Nucleus accumbens (tissue), 56 donors: ENCODE data around the gene STAP2.

Source experiments
- DNase-seq, 56 donors: peaks; one replicate each; lab custom pipeline; 2025; lab: John Stamatoyannopoulos, UW

STAP2 gene

GRCh38 chr19:4328991-4329681, 9.5 kb downstream of the STAP2 start:
- peak in 2 of 56 donors; percentile 4 to 7 for DNase-seq

GRCh38 chr19:4328243-4328990, 10.2 kb downstream of the STAP2 start:
- peak; percentile 39 to 99 (median 94) for DNase-seq

GRCh38 chr19:4327877-4328242, 10.8 kb downstream of the STAP2 start:
- no peak for DNase-seq

- DNase-seq = peak in 42 of 56 donors; percentile 11 to 85 (median 44)
Observed at GRCh38 chr19:4327252-4327876, 11.3 kb downstream of the STAP2 start.

GRCh38 chr19:4326837-4327251, 11.8 kb downstream of the STAP2 start:
- peak in 1 of 56 donors; percentile 42 for DNase-seq

GRCh38 chr19:4326215-4326836, 12.3 kb downstream of the STAP2 start:
- no peak for DNase-seq

GRCh38 chr19:4324228-4324627, 14.4 kb downstream of the STAP2 start:
- DNase-seq = no peak

GRCh38 chr19:4323692-4324091, 14.9 kb downstream of the STAP2 start:
- no peak for DNase-seq

- no peak for DNase-seq
Observed at GRCh38 chr19:4322942-4323665, 15.5 kb downstream of the STAP2 start.

GRCh38 chr19:4320419-4320818, 18.2 kb downstream of the STAP2 start:
- DNase-seq = no peak

- no peak for DNase-seq
Observed at GRCh38 chr19:4319067-4319718, 19.4 kb downstream of the STAP2 start.

- DNase-seq = no peak
Observed at GRCh38 chr19:4318460-4318859, 20.2 kb downstream of the STAP2 start.

- DNase-seq = no peak
Observed at GRCh38 chr19:4316956-4317355, 21.7 kb downstream of the STAP2 start.

- DNase-seq = no peak
Observed at GRCh38 chr19:4313847-4314490, 24.7 kb downstream of the STAP2 start.

GRCh38 chr19:4310247-4311121, 28.1 kb downstream of the STAP2 start:
- peak in 1 of 56 donors; percentile 18 for DNase-seq

- no peak for DNase-seq
Observed at GRCh38 chr19:4305659-4306058, 33.0 kb downstream of the STAP2 start.

GRCh38 chr19:4305257-4305612, 33.4 kb downstream of the STAP2 start:
- DNase-seq = no peak

GRCh38 chr19:4304538-4305256, 33.9 kb downstream of the STAP2 start, which contains the start of gene FSD1:
Gene FSD1 (plus strand): TSS chr19:4304598. CDS start chr19:4304747, 149 bp downstream.
- DNase-seq = peak in 39 of 56 donors; percentile 3 to 61 (median 23)
